GM23248 (cell line): ENCODE data around the gene CRTC3. TPM values are rescaled to one million over a fixed set of nuclear protein-coding genes. Genes with fewer than 3 reads are reported as not detected.

Source experiments
- DNase-seq: peaks from one replicate; pipeline ENCODE4 v3.0.0-alpha.2; 2015
- H2AFZ ChIP-seq: fragments of 200-600 bp; sonication (generic); 2 replicates; pipeline ENCODE4 v1.6.1; 2016; ENCODE audit warnings: antibody characterized with exemption
- H3F3A ChIP-seq: fragments of 200-600 bp; sonication (generic); 2 replicates; pipeline ENCODE4 v1.6.1; 2016; ENCODE audit warnings: mild to moderate bottlenecking, antibody characterized with exemption, mixed run types; ENCODE audit not compliant: insufficient read depth
- H3K27ac ChIP-seq: fragments of 200-600 bp; sonication (generic); 2 replicates; pipeline ENCODE4 v1.5.1; 2016; ENCODE audit warnings: mild to moderate bottlenecking
- H3K27me3 ChIP-seq: fragments of 200-600 bp; sonication (generic); replicated peaks from 2 replicates; pipeline ENCODE4 v1.6.1; 2016; ENCODE audit warnings: mild to moderate bottlenecking; ENCODE audit not compliant: insufficient read depth
- H3K36me3 ChIP-seq: fragments of 200-600 bp; sonication (generic); 2 replicates; pipeline ENCODE4 v1.6.1; 2016; ENCODE audit warnings: low read depth, mild to moderate bottlenecking
- H3K4me1 ChIP-seq: fragments of 200-600 bp; sonication (generic); 2 replicates; pipeline ENCODE4 v1.6.1; 2016; ENCODE audit warnings: mild to moderate bottlenecking; ENCODE audit not compliant: insufficient read depth
- H3K4me2 ChIP-seq: fragments of 200-600 bp; sonication (generic); one replicate; pipeline ENCODE4 v1.6.1; 2016; ENCODE audit warnings: mild to moderate bottlenecking; ENCODE audit not compliant: unreplicated experiment
- H3K4me3 ChIP-seq: fragments of 200-600 bp; sonication (generic); 2 replicates; pipeline ENCODE4 v1.5.1; 2016; ENCODE audit warnings: mild to moderate bottlenecking
- H3K79me2 ChIP-seq: fragments of 200-600 bp; sonication (generic); 2 replicates; pipeline ENCODE4 v1.6.1; 2016; ENCODE audit warnings: mild to moderate bottlenecking; ENCODE audit not compliant: insufficient read depth
- H3K9ac ChIP-seq: fragments of 200-600 bp; sonication (generic); 2 replicates; pipeline ENCODE4 v1.6.1; 2016; ENCODE audit warnings: mild to moderate bottlenecking
- H3K9me2 ChIP-seq: fragments of 200-600 bp; sonication (generic); 2 replicates; pipeline ENCODE4 v1.6.1; 2016; ENCODE audit warnings: mixed run types, mild to moderate bottlenecking, moderate library complexity; ENCODE audit not compliant: insufficient read depth
- H3K9me3 ChIP-seq: fragments of 200-600 bp; sonication (generic); one replicate; pipeline ENCODE4 v1.6.1; 2017; ENCODE audit warnings: low read depth
- H4K20me1 ChIP-seq: fragments of 200-600 bp; sonication (generic); 2 replicates; pipeline ENCODE4 v1.6.0; 2016; ENCODE audit not compliant: insufficient read depth
- EZH2 ChIP-seq: fragments of 200-600 bp; sonication (generic); IDR thresholded peaks from 2 replicates; pipeline ENCODE4 v1.6.1; 2018; ENCODE audit warnings: antibody characterized with exemption, mild to moderate bottlenecking; ENCODE audit not compliant: insufficient read depth, poor library complexity, severe bottlenecking
- EZH2phosphoT487 ChIP-seq: fragments of 200-600 bp; sonication (generic); IDR thresholded peaks from 2 replicates; pipeline ENCODE4 v1.6.1; 2018; ENCODE audit warnings: antibody characterized with exemption, moderate library complexity, mild to moderate bottlenecking, low read depth; ENCODE audit not compliant: insufficient read depth
- whole genome bisulfite sequencing, 2 experiments: methylation state at CpG; one replicate each; pipeline ENCODE4 v1.1.6; 2015 to 2017; ENCODE audit warnings: low lambda C conversion rate in 2 of 2, low coverage in 1 of 2; ENCODE audit errors: missing lambda C conversion rate in 2 of 2; 5-methylcytosine and 5-hydroxymethylcytosine counted together
- in situ Hi-C: fragments of 300-500 bp; cut with MboI; formaldehyde crosslinking; loops from 2 replicates; pipeline ENCODE4 v1.15.0; 2020
- polyA plus RNA-seq: library from polyadenylated mRNA; unstranded; fragments of >200 nt; fragmentation: Nextera tagmentation; extraction: Ambion mirVana; gene quantifications from 2 replicates; pipeline ENCODE4 v1.2.1, GENCODE V29; 2016
- total RNA-seq: library from RNA; depleted of rRNA; stranded (reverse); fragments of >200 nt; shearing (Covaris generic); gene quantifications from 2 replicates; pipeline ENCODE4 v1.2.3, GENCODE V29; 2014

The CRTC3 gene
- total and polyA plus RNA-seq, 2 experiments from 2014 or later: 18.1 to 18.6 TPM

GRCh38 chr15:90595763-90596155 lies 66.0 kb downstream of the CRTC3 start:
- Histone ChIP-seq H3F3A (peaks cover 32% of the 10 kb centered on the region), H3K4me2 (no peak overlapping the region), H3K4me3 (no peak overlapping the region), H3K9me3 (no peaks in the 10 kb centered on the region), H3K4me1 (peaks cover 31% of the 10 kb centered on the region), H2AFZ (no peak overlapping the region), H3K36me3 (no peaks in the 10 kb centered on the region), H3K79me2 (peaks cover 55% of the 10 kb centered on the region), H3K9me2 (no peaks in the 10 kb centered on the region), H3K27me3 (no peaks in the 10 kb centered on the region), H3K9ac (no peak overlapping the region), H3K27ac (no peak overlapping the region), H4K20me1 (no peaks in the 10 kb centered on the region)
- DNase-seq: no peak
- TF ChIP-seq EZH2phosphoT487: no peak
- TF ChIP-seq EZH2: no peak
- in situ Hi-C loops: no loop called here
- WGBS, 2 experiments: 74 to 84% methylated on average over 7 of the region's 7 CpGs

- in situ Hi-C loops: no loop called here
- Histone ChIP-seq H3K4me3 (no peak overlapping the region), H2AFZ (no peak overlapping the region), H3K27me3 (no peaks in the 10 kb centered on the region), H3K79me2 (peaks cover 46% of the 10 kb centered on the region), H3F3A (peaks cover 24% of the 10 kb centered on the region), H3K9me3 (no peaks in the 10 kb centered on the region), H3K27ac (no peak overlapping the region), H3K36me3 (no peaks in the 10 kb centered on the region), H3K4me1 (peaks cover 26% of the 10 kb centered on the region), H3K9me2 (no peaks in the 10 kb centered on the region), H4K20me1 (no peaks in the 10 kb centered on the region), H3K9ac (no peak overlapping the region), H3K4me2 (no peak overlapping the region)
- no peak for TF ChIP-seq EZH2
- no peak for TF ChIP-seq EZH2phosphoT487
- WGBS, 2 experiments: 71 to 74% methylated on average over 6 of the region's 6 CpGs
- no peak for DNase-seq
These were observed 67.2 kb downstream of the CRTC3 start for GRCh38 chr15:90596943-90597342.

- H3K36me3 ChIP-seq: peaks cover under 1% of the 10 kb centered on the region; the same call in 1 of the 2 replicates
- H3K27me3 ChIP-seq: no peaks in the 10 kb centered on the region
- peaks cover 19% of the 10 kb centered on the region for H3K4me1 ChIP-seq
- H3K4me2 ChIP-seq: no peak overlapping the region
- no peaks in the 10 kb centered on the region for H4K20me1 ChIP-seq
- in situ Hi-C loops: no loop called here
- H3K27ac ChIP-seq: no peak overlapping the region
- peaks cover 18% of the 10 kb centered on the region for H3F3A ChIP-seq
- WGBS, 2 experiments: 95 to 97% methylated on average over 2 of the region's 2 CpGs
- no peak for TF ChIP-seq EZH2
- no peak for TF ChIP-seq EZH2phosphoT487
- peaks cover 46% of the 10 kb centered on the region for H3K79me2 ChIP-seq
- no peak for DNase-seq
- H3K9me3 ChIP-seq: no peaks in the 10 kb centered on the region
- no peak overlapping the region for H3K4me3 ChIP-seq
- H2AFZ ChIP-seq: no peak overlapping the region
- no peak overlapping the region for H3K9ac ChIP-seq
- H3K9me2 ChIP-seq: no peaks in the 10 kb centered on the region
These were observed 67.9 kb downstream of the CRTC3 start for GRCh38 chr15:90597577-90597976.

DNA sequence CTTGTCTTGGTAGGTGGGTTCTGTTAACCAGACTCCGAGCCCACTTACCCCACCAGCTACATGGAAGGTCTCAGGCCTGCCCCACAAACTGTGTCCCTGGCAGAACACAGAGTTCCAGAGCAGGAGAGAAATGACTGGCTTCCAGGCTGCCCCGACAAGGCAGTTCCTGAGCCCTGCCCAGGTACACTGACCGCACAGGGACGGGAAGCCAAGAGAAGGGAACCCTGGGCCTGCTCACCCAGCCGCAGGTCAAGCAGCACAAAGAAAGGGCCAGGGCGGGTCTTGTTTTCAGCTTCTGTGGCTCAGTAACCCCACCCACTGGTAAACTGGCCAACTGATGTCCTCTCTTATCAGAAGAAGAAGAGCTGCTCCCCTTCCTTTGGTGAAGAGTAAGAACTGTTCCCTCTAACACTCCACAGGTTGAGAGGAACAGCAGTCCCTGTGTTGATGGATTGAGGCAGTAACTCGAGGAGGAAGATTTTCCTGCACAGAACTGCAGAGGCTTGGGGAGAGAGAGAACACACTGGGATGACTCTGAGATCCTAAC lies 68.4 kb downstream of the CRTC3 start:
- Histone ChIP-seq H2AFZ (no peak overlapping the region), H3K79me2 (peaks cover 46% of the 10 kb centered on the region), H3K9me3 (no peaks in the 10 kb centered on the region), H3K4me1 (peaks cover 14% of the 10 kb centered on the region), H3K27ac (no peak overlapping the region), H3K4me2 (no peak overlapping the region), H3K9me2 (no peaks in the 10 kb centered on the region), H3K9ac (no peak overlapping the region), H4K20me1 (no peaks in the 10 kb centered on the region), H3K27me3 (no peaks in the 10 kb centered on the region), H3F3A (peaks cover 12% of the 10 kb centered on the region), H3K36me3 (peaks cover 4% of the 10 kb centered on the region; the same call in 1 of the 2 replicates), H3K4me3 (no peak overlapping the region)
- no peak for DNase-seq
- WGBS, 2 experiments: 71 to 78% methylated on average over 7 of the region's 7 CpGs
- TF ChIP-seq EZH2phosphoT487 (no peak), EZH2 (no peak)
- in situ Hi-C loops: no loop called here
